Esophagus muscularis mucosa (tissue), 4 donors: ENCODE data around the gene ZNF621.

Experiments
- CTCF ChIP-seq, 3 experiments: fragments of 200-600 bp in 2 of 3; fragments of 450-650 bp in 1 of 3; sonication (generic) in 2 of 3; IDR thresholded peaks; one replicate each; pipeline ENCODE4 v1.5.1; 2017 to 2019; ENCODE audit warnings: antibody characterized with exemption in 3 of 3, mild to moderate bottlenecking in 2 of 3, moderate library complexity in 1 of 3
- EP300 ChIP-seq: sonication (generic); formaldehyde crosslinking; IDR thresholded peaks from one replicate; pipeline ENCODE4 v1.6.1; 2017; ENCODE audit warnings: antibody characterized with exemption
- POLR2A ChIP-seq: fragments of 450-650 bp; IDR thresholded peaks from one replicate; pipeline ENCODE4 v1.6.1; 2017; ENCODE audit warnings: antibody characterized with exemption, moderate library complexity, mild to moderate bottlenecking, low read depth
- POLR2AphosphoS5 ChIP-seq, 2 donors: sonication (generic); formaldehyde crosslinking; IDR thresholded peaks; one replicate each; pipeline ENCODE4 v1.6.1; 2017; ENCODE audit warnings: antibody characterized with exemption in 2 of 2

GRCh38 chr3:40534283-40534682, 9.5 kb downstream of the ZNF621 start:
- no peak for TF ChIP-seq CTCF (IDR thresholded peaks at IDR 0.05)
- no peak for TF ChIP-seq EP300
- TF ChIP-seq POLR2AphosphoS5 (IDR thresholded peaks at IDR 0.05), result no peak
- no peak for TF ChIP-seq POLR2A
